GM12878 (cell line): ENCODE data around the gene TUBA4B. TPM values are rescaled to one million over a fixed set of nuclear protein-coding genes. Genes with fewer than 3 reads are reported as not detected.

Experiments used
- ATAC-seq: fragments of 200-7000 bp; cut with Tn5 transposase; 3 replicates; pipeline ENCODE4 v1.9.1; 2020; ENCODE audit warnings: mild to moderate bottlenecking, moderate library complexity
- BruUV-seq: library from RNA; stranded (reverse); fragments of 400-500 nt; replicated peaks from 2 replicates; lab custom pipeline; 2021; lab: Mats Ljungman, UMichigan
- CTCF ChIA-PET: fragments of 300-600 bp; sonication (Branson Sonifier 250); formaldehyde crosslinking; extraction: SDS; loops from one replicate; lab custom pipeline; 2021; ENCODE audit warnings: inconsistent platforms; lab: Yijun Ruan, JAX
- POLR2A ChIA-PET: fragments of 350-600 bp; formaldehyde crosslinking; extraction: SDS; loops from one replicate; lab custom pipeline; 2021; ENCODE audit warnings: inconsistent platforms; lab: Charles Lee
- RAD21 ChIA-PET: fragments of 300-600 bp; sonication (Branson Sonifier 250); formaldehyde crosslinking; loops from one replicate; lab custom pipeline; 2023; ENCODE audit warnings: antibody characterized with exemption; ENCODE audit not compliant: unreplicated experiment; lab: Charles Lee
- SMC1A ChIA-PET: fragments of 300-600 bp; sonication (Branson Sonifier 250); formaldehyde crosslinking; loops from one replicate; lab custom pipeline; 2023; ENCODE audit not compliant: unreplicated experiment, uncharacterized antibody; lab: Charles Lee
- DNase-seq: peaks from one replicate; pipeline ENCODE4 v3.0.0-alpha.2; 2011; ENCODE audit warnings: low read depth, low spot score
- FAIRE-seq: peaks from 3 replicates; lab custom pipeline; 2011; peaks lifted over from hg19 to GRCh38; lab: Jason Lieb, UNC
- H2AFZ ChIP-seq: 2 replicates; pipeline ENCODE4 v1.6.0; 2011; ENCODE audit warnings: low read depth, low read length, control low read depth; ENCODE audit not compliant: control insufficient read depth
- H3K27ac ChIP-seq: 2 replicates; pipeline ENCODE4 v1.5.1; 2011; ENCODE audit warnings: control low read depth; ENCODE audit not compliant: control insufficient read depth, insufficient read depth
- H3K27me3 ChIP-seq, 2 experiments: replicated peaks in 1 of 2; 2 replicates each; pipeline versions ENCODE4 v1.6.0 to v1.6.1; 2011; ENCODE audit warnings: low read length in 1 of 2; ENCODE audit not compliant: control insufficient read depth in 2 of 2, insufficient read depth in 2 of 2
- H3K36me3 ChIP-seq, 2 experiments: 2 replicates each; pipeline ENCODE4 v1.5.1; 2011; ENCODE audit warnings: low read length in 1 of 2; ENCODE audit not compliant: control insufficient read depth in 2 of 2, insufficient read depth in 2 of 2
- H3K4me1 ChIP-seq: 2 replicates; pipeline ENCODE4 v1.6.1; 2011; ENCODE audit warnings: mild to moderate bottlenecking, low read length, moderate library complexity, mixed read lengths; ENCODE audit not compliant: control insufficient read depth, insufficient read depth
- H3K4me2 ChIP-seq: 2 replicates; pipeline ENCODE4 v1.6.0; 2011; ENCODE audit warnings: control low read depth; ENCODE audit not compliant: control insufficient read depth, insufficient read depth
- H3K4me3 ChIP-seq: fragments of 200-600 bp; sonication (generic); 2 replicates; pipeline ENCODE4 v1.5.1; 2016
- H3K79me2 ChIP-seq: 2 replicates; pipeline ENCODE4 v1.6.0; 2011; ENCODE audit warnings: low read length; ENCODE audit not compliant: control insufficient read depth, insufficient read depth
- H3K9ac ChIP-seq: 2 replicates; pipeline ENCODE4 v1.8.0; 2011; ENCODE audit warnings: low read length, control low read depth, mixed read lengths; ENCODE audit not compliant: control insufficient read depth, insufficient read depth
- H3K9me3 ChIP-seq: replicated peaks from 3 replicates; pipeline ENCODE4 v1.5.1; 2011; ENCODE audit warnings: mild to moderate bottlenecking, low read length; ENCODE audit not compliant: control insufficient read depth, insufficient read depth
- H4K20me1 ChIP-seq: 2 replicates; pipeline ENCODE4 v1.6.0; 2011; ENCODE audit not compliant: control insufficient read depth, insufficient read depth
- ASH2L ChIP-seq: fragments of 300-600, 200-600 bp; sonication (generic); IDR thresholded peaks from 2 replicates; pipeline ENCODE4 v1.6.1; 2017; ENCODE audit warnings: low read depth, mild to moderate bottlenecking, borderline replicate concordance
- IKZF1 ChIP-seq: fragments of 450-650 bp; conservative IDR thresholded peaks from 2 replicates; pipeline ENCODE4 v1.6.1; 2017; ENCODE audit warnings: antibody characterized with exemption, mild to moderate bottlenecking
- MEF2B ChIP-seq: fragments of 450-650 bp; IDR thresholded peaks from 2 replicates; pipeline ENCODE4 v1.6.1; 2018; ENCODE audit warnings: mild to moderate bottlenecking, moderate library complexity; ENCODE audit not compliant: partially characterized antibody, poor library complexity, severe bottlenecking
- NFXL1 ChIP-seq: fragments of 450-650 bp; IDR thresholded peaks from 2 replicates; pipeline ENCODE4 v1.6.1; 2017; ENCODE audit warnings: antibody characterized with exemption, mild to moderate bottlenecking, borderline replicate concordance
- POLR2AphosphoS2 ChIP-seq: IDR thresholded peaks from 2 replicates; pipeline ENCODE4 v1.6.1; 2011; ENCODE audit warnings: low read depth, mild to moderate bottlenecking, low read length, improper control_type of control experiment, moderate library complexity
- RFX5 ChIP-seq: IDR thresholded peaks from 2 replicates; pipeline ENCODE4 v1.6.1; 2011; ENCODE audit warnings: low read depth, low read length, improper control_type of control experiment
- SREBF2 ChIP-seq: IDR thresholded peaks from 2 replicates; pipeline ENCODE4 v1.6.1; 2012; ENCODE audit warnings: mild to moderate bottlenecking, low read length
- SUZ12 ChIP-seq: fragments of 200-600 bp; sonication (generic); IDR thresholded peaks from one replicate; pipeline ENCODE4 v1.6.1; 2018; ENCODE audit warnings: antibody characterized with exemption, mild to moderate bottlenecking; ENCODE audit not compliant: unreplicated experiment
- TARDBP ChIP-seq: IDR thresholded peaks from 2 replicates; pipeline ENCODE4 v1.6.1; 2016; ENCODE audit warnings: borderline replicate concordance
- WRNIP1 ChIP-seq: IDR thresholded peaks from 2 replicates; pipeline ENCODE4 v1.6.1; 2011; ENCODE audit warnings: low read depth, low read length, improper control_type of control experiment, borderline replicate concordance
- ZNF217 ChIP-seq: fragments of 450-650 bp; IDR thresholded peaks from 2 replicates; pipeline ENCODE4 v1.6.1; 2017; ENCODE audit warnings: antibody characterized with exemption, mild to moderate bottlenecking
- ZNF384 ChIP-seq: IDR thresholded peaks from 2 replicates; pipeline ENCODE4 v1.6.1; 2012; ENCODE audit warnings: low read depth, mild to moderate bottlenecking, low read length, improper control_type of control experiment, borderline replicate concordance
- WGBS: methylation state at CpG from one replicate; pipeline ENCODE4 v1.1.6; 2016; ENCODE audit warnings: low lambda C conversion rate; ENCODE audit not compliant: insufficient replicate concordance, insufficient coverage; ENCODE audit errors: missing lambda C conversion rate; 5-methylcytosine and 5-hydroxymethylcytosine counted together
- in situ Hi-C: fragments of 300-500 bp; cut with MboI; formaldehyde crosslinking; loops from 9 replicates; pipeline ENCODE4 v1.14.3; 2018; ENCODE audit warnings: mixed read lengths
- intact Hi-C: fragments of 100-400 bp; cut with micrococcal nuclease; formaldehyde crosslinking; loops from one replicate; pipeline ENCODE4 v1.14.2; 2022; ENCODE audit not compliant: unreplicated experiment
- polyA plus RNA-seq, 11 experiments: library from polyadenylated mRNA; depleted of rRNA in 4 of 11; unstranded in 6 of 11; stranded (reverse) in 5 of 11; fragments of >200 nt; fragmentation: Nextera tagmentation in 4 of 11; fragmentation: Illumina TruSeq in 1 of 11; extraction: Ambion mirVana in 4 of 11; extraction: Trizol in 1 of 11; gene quantifications; 1 replicate in 1 of 11; 2 replicates in 10 of 11; pipeline versions ENCODE4 v1.2.1 to v1.2.3, GENCODE V29; 2011 to 2016; ENCODE audit warnings: inconsistent platforms in 2 of 11, missing spikeins in 2 of 11, low read depth in 1 of 11
- total RNA-seq, 4 experiments: library from RNA; depleted of rRNA in 3 of 4; stranded (reverse); fragments of >200 nt in 3 of 4; fragmentation: Illumina TruSeq in 1 of 4; extraction: Trizol in 1 of 4; gene quantifications; 2 replicates each; pipeline versions ENCODE4 v1.2.1 to v1.2.3, GENCODE V29; 2013 to 2021

The TUBA4B gene
- total and polyA plus RNA-seq, 10 of the 15 experiments (the other 5 are each of a cell fraction or from before 2014, with no cell fraction given), result 0.07 TPM; not detected in 9

- Histone ChIP-seq H3K27ac (no peak overlapping the region), H3K4me1 (peaks cover 26% of the 10 kb centered on the region), H3K27me3 (no peaks in the 10 kb centered on the region), H3K79me2 (peaks cover 6% of the 10 kb centered on the region), H3K36me3 (no peaks in the 10 kb centered on the region; a peak in 1 of 4 replicates), H4K20me1 (no peaks in the 10 kb centered on the region), H2AFZ (no peak overlapping the region), H3K4me3 (no peak overlapping the region), H3K9ac (no peak overlapping the region), H3K9me3 (no peaks in the 10 kb centered on the region)
- intact Hi-C loops, result no loop called here
- no peak for ATAC-seq
- ChIA-PET CTCF (interaction anchor here (1.2 to 13.5 kb wide), 4 partner anchors 12 to 210 kb away, joined by 4 to 257 read pairs (median 23); partner anchors contain the start of genes GLB1L and STK16), RAD21 (interaction anchor here (5.9 kb wide), 1 partner anchor 12 kb away, joined by 78 read pairs; no protein-coding TSS in a partner anchor), SMC1A (interaction anchor here (0.8 to 8.8 kb wide), 3 partner anchors 12 to 122 kb away, joined by 4 to 96 read pairs (median 6); partner anchors contain the start of genes GLB1L and STK16), POLR2A (interaction anchor here (1.1 to 7.0 kb wide), 4 partner anchors 12 to 106 kb away, joined by 6 to 160 read pairs (median 42); partner anchors contain the start of genes CNPPD1, TUBA4A and TUBA4B)
- no peak for DNase-seq
- no peak for FAIRE-seq
- BruUV-seq, result no TSS peak
- 78% methylated on average over 8 of the region's 8 CpGs for WGBS
- in situ Hi-C loops, result no loop called here
- TF ChIP-seq ZNF217 (no peak), TARDBP (no peak), NFXL1 (no peak), SUZ12 (no peak), ZNF384 (no peak), RFX5 (no peak), IKZF1 (no peak), MEF2B (no peak), POLR2AphosphoS2 (no peak), WRNIP1 (no peak), SREBF2 (no peak), ASH2L (no peak)
- TF ChIP-seq, all 136 proteins: peak for 0
- H3K4me2 ChIP-seq, result no peak overlapping the region
Observed at GRCh38 chr2:219281588-219281987, 28.5 kb downstream of the TUBA4B start.
